Thyroid gland (tissue), 4 donors: Measurements from ENCODE around the gene CTIF.

Experiments
- POLR2A ChIP-seq, 2 donors: fragments of 450-650 bp; IDR thresholded peaks; one replicate each; pipeline ENCODE4 v1.6.1; 2017; ENCODE audit warnings: antibody characterized with exemption in 2 of 2, mild to moderate bottlenecking in 2 of 2, moderate library complexity in 1 of 2
- TF ChIP-seq, protein P1 (sequence below), 6 experiments: fragments of 200-600 bp in 3 of 6; fragments of 450-650 bp in 3 of 6; sonication (generic) in 3 of 6; IDR thresholded peaks; one replicate each; pipeline ENCODE4 v1.5.1; 2016 to 2019; ENCODE audit warnings: antibody characterized with exemption in 6 of 6, mild to moderate bottlenecking in 2 of 6, inconsistent platforms in 1 of 6, moderate library complexity in 1 of 6

- TF ChIP-seq, protein P1, sequence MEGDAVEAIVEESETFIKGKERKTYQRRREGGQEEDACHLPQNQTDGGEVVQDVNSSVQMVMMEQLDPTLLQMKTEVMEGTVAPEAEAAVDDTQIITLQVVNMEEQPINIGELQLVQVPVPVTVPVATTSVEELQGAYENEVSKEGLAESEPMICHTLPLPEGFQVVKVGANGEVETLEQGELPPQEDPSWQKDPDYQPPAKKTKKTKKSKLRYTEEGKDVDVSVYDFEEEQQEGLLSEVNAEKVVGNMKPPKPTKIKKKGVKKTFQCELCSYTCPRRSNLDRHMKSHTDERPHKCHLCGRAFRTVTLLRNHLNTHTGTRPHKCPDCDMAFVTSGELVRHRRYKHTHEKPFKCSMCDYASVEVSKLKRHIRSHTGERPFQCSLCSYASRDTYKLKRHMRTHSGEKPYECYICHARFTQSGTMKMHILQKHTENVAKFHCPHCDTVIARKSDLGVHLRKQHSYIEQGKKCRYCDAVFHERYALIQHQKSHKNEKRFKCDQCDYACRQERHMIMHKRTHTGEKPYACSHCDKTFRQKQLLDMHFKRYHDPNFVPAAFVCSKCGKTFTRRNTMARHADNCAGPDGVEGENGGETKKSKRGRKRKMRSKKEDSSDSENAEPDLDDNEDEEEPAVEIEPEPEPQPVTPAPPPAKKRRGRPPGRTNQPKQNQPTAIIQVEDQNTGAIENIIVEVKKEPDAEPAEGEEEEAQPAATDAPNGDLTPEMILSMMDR (IDR thresholded peaks at IDR 0.05) = no peak
- no peak for TF ChIP-seq POLR2A (IDR thresholded peaks at IDR 0.05)
These were observed 314.8 kb downstream of the CTIF start for GRCh38 chr18:48853588-48853987.
